Stimulated activated CD8-positive, alpha-beta memory T cell treated with anti-CD3 and anti-CD28 coated beads, Interleukin-7, amount 100 ng/mL, for 4 hours (primary cell): ENCODE data around the gene GJC2.
"Not testable (repeated sequence)": the region's sequence is repeated elsewhere in the genome, so short reads cannot be mapped to it uniquely, and the experiment has no call there.

Experiments used
- DNase-seq, 2 donors: peaks; one replicate each; pipeline ENCODE4 v3.0.0-alpha.2; 2020; ENCODE audit warnings: low read depth in 2 of 2

GJC2 gene

GRCh38 chr1:228173528-228174481 lies 24.1 kb downstream of the GJC2 start:
- DNase-seq: not testable (repeated sequence)

GRCh38 chr1:228174482-228175315 lies 25.0 kb downstream of the GJC2 start:
- DNase-seq: no peak

GRCh38 chr1:228175316-228176023 lies 25.7 kb downstream of the GJC2 start:
- no peak for DNase-seq

- no peak for DNase-seq
Measured at GRCh38 chr1:228176024-228176395, 26.3 kb downstream of the GJC2 start.

- DNase-seq: no peak
Measured at GRCh38 chr1:228176461-228177182, 26.9 kb downstream of the GJC2 start.

- no peak for DNase-seq
Measured at GRCh38 chr1:228177183-228177475, 27.4 kb downstream of the GJC2 start.

GRCh38 chr1:228177721-228178710 lies 28.3 kb downstream of the GJC2 start:
- no peak for DNase-seq

GRCh38 chr1:228178737-228179684 lies 29.3 kb downstream of the GJC2 start:
- DNase-seq: no peak

- DNase-seq: no peak
Measured at GRCh38 chr1:228180271-228180958, 30.7 kb downstream of the GJC2 start.

GRCh38 chr1:228180959-228181644 lies 31.4 kb downstream of the GJC2 start:
- DNase-seq: no peak

GRCh38 chr1:228181645-228182034 lies 31.9 kb downstream of the GJC2 start:
- no peak for DNase-seq

GRCh38 chr1:228182296-228183030 lies 32.7 kb downstream of the GJC2 start:
- no peak for DNase-seq

- no peak for DNase-seq
Measured at GRCh38 chr1:228184152-228184551, 34.4 kb downstream of the GJC2 start.

GRCh38 chr1:228185641-228185965 lies 35.9 kb downstream of the GJC2 start:
- DNase-seq: peak in 1 of 2 donors; percentile 30

GRCh38 chr1:228188249-228188648 lies 38.5 kb downstream of the GJC2 start:
- DNase-seq: not testable (repeated sequence)

GRCh38 chr1:228190182-228190581 lies 40.5 kb downstream of the GJC2 start:
- no peak for DNase-seq

- DNase-seq: no peak
Measured at GRCh38 chr1:228190778-228191177, 41.0 kb downstream of the GJC2 start.
